Measurements from ENCODE around the gene MAGI1. TPM values are rescaled to one million over a fixed set of nuclear protein-coding genes. Genes with fewer than 3 reads are reported as not detected.

MAGI1 gene
- total and polyA plus RNA-seq, 2 donors (not counting 1 experiment from before 2014, with no cell fraction given): 0.10 to 0.22 TPM

GRCh38 chr3:65939184-65939583 is 99.5 kb downstream of the MAGI1 start:
- DNase-seq (no peak), ATAC-seq (ENCODE audit: low read depth) (no peak)
- Histone ChIP-seq H3K27ac (ENCODE audit: low read length in 2 of 2) (no peak overlapping the region), H2AFZ (ENCODE audit: insufficient read depth, low read depth, low read length, poor library complexity, severe bottlenecking) (no peak overlapping the region), H3K9me3 (ENCODE audit: control extremely low read depth in 1 of 3, control insufficient read depth in 2 of 3, insufficient read depth in 1 of 3, low read length in 2 of 3) (peaks cover 0 to 4% (median 0%) of the 10 kb centered on the region in 3 donors), H3K79me2 (ENCODE audit: control insufficient read depth, insufficient read depth, low read length) (no peaks in the 10 kb centered on the region), H4K20me1 (ENCODE audit: control insufficient read depth, insufficient read depth, low read length, poor library complexity, severe bottlenecking) (no peaks in the 10 kb centered on the region), H3K4me1 (ENCODE audit: control insufficient read depth in 2 of 2, insufficient read depth in 2 of 2, low read length in 2 of 2) (no peaks in the 10 kb centered on the region), H3K36me3 (replicated peaks in 1 of 2; ENCODE audit: control extremely low read depth in 1 of 2, control insufficient read depth in 1 of 2, extremely low read depth in 1 of 2, insufficient read depth in 2 of 2, low read length in 1 of 2) (no peaks in the 10 kb centered on the region), H3K9ac (ENCODE audit: low read length) (no peak overlapping the region), H3K4me2 (replicated peaks; ENCODE audit: low read depth, low read length, poor library complexity, severe bottlenecking) (no peak overlapping the region), H3K4me3 (ENCODE audit: control extremely low read depth in 1 of 5, extremely low read depth in 1 of 5, insufficient read depth in 1 of 5, low read depth in 2 of 5, low read length in 4 of 5) (no peak overlapping the region), H3K27me3 (replicated peaks in 1 of 4; ENCODE audit: control extremely low read depth in 1 of 4, control insufficient read depth in 3 of 4, insufficient read depth in 4 of 4, low read length in 3 of 4) (no peaks in the 10 kb centered on the region)
- ChIA-PET CTCF (no interaction called here), POLR2A (no interaction called here)
- H3K27ac Mint-ChIP-seq: no peak overlapping the region
- no CpG with 5 or more reads among the region's 2 CpGs for WGBS (ENCODE audit: insufficient coverage)
- H3K4me3 Mint-ChIP-seq: no peak overlapping the region
- H3K27me3 Mint-ChIP-seq: no peaks in the 10 kb centered on the region
- H3K9me3 Mint-ChIP-seq (ENCODE audit: insufficient read depth): no peaks in the 10 kb centered on the region
- no peak for TF ChIP-seq CTCF (IDR thresholded peaks at IDR 0.05)
- TF ChIP-seq EZH2 (IDR thresholded peaks at IDR 0.05; ENCODE audit: borderline replicate concordance, insufficient read depth, low read depth, low read length, poor library complexity, severe bottlenecking): no peak
- intact Hi-C loops (cut with micrococcal nuclease): no loop called here
- no peaks in the 10 kb centered on the region for H3K4me1 Mint-ChIP-seq

GRCh38 chr3:65938676-65939075 is 100.0 kb downstream of the MAGI1 start:
- H4K20me1 ChIP-seq (ENCODE audit: control insufficient read depth, insufficient read depth, low read length, poor library complexity, severe bottlenecking): no peaks in the 10 kb centered on the region
- Mint-ChIP-seq H3K27ac (no peak overlapping the region), H3K27me3 (no peaks in the 10 kb centered on the region), H3K4me1 (no peaks in the 10 kb centered on the region), H3K4me3 (no peak overlapping the region), H3K9me3 (ENCODE audit: insufficient read depth) (no peaks in the 10 kb centered on the region)
- H3K4me3 ChIP-seq (ENCODE audit: control extremely low read depth in 1 of 5, extremely low read depth in 1 of 5, insufficient read depth in 1 of 5, low read depth in 2 of 5, low read length in 4 of 5): no peak overlapping the region
- no peaks in the 10 kb centered on the region for H3K79me2 ChIP-seq (ENCODE audit: control insufficient read depth, insufficient read depth, low read length)
- intact Hi-C loops (cut with micrococcal nuclease): no loop called here
- ATAC-seq (ENCODE audit: low read depth): no peak
- H3K9me3 ChIP-seq (ENCODE audit: control extremely low read depth in 1 of 3, control insufficient read depth in 2 of 3, insufficient read depth in 1 of 3, low read length in 2 of 3): peaks cover 0 to 4% (median 0%) of the 10 kb centered on the region in 3 donors
- no peak overlapping the region for H3K4me2 ChIP-seq (replicated peaks; ENCODE audit: low read depth, low read length, poor library complexity, severe bottlenecking)
- TF ChIP-seq EZH2 (IDR thresholded peaks at IDR 0.05; ENCODE audit: borderline replicate concordance, insufficient read depth, low read depth, low read length, poor library complexity, severe bottlenecking): no peak
- TF ChIP-seq CTCF (IDR thresholded peaks at IDR 0.05): no peak
- no peak for DNase-seq
- no peak overlapping the region for H2AFZ ChIP-seq (ENCODE audit: insufficient read depth, low read depth, low read length, poor library complexity, severe bottlenecking)
- no CpG with 5 or more reads among the region's 4 CpGs for WGBS (ENCODE audit: insufficient coverage)
- no peaks in the 10 kb centered on the region for H3K27me3 ChIP-seq (replicated peaks in 1 of 4; ENCODE audit: control extremely low read depth in 1 of 4, control insufficient read depth in 3 of 4, insufficient read depth in 4 of 4, low read length in 3 of 4)
- H3K27ac ChIP-seq (ENCODE audit: low read length in 2 of 2): no peak overlapping the region
- no peak overlapping the region for H3K9ac ChIP-seq (ENCODE audit: low read length)
- POLR2A ChIA-PET: no interaction called here
- CTCF ChIA-PET: no interaction called here
- H3K4me1 ChIP-seq (ENCODE audit: control insufficient read depth in 2 of 2, insufficient read depth in 2 of 2, low read length in 2 of 2): no peaks in the 10 kb centered on the region
- H3K36me3 ChIP-seq (replicated peaks in 1 of 2; ENCODE audit: control extremely low read depth in 1 of 2, control insufficient read depth in 1 of 2, extremely low read depth in 1 of 2, insufficient read depth in 2 of 2, low read length in 1 of 2): no peaks in the 10 kb centered on the region
